ENCODE results near the gene UNG.

Gene UNG

GRCh38 chr12:109092497-109093021 lies 4.8 kb upstream of the UNG start:
- DNase-seq, result peak; percentile 2

DNA sequence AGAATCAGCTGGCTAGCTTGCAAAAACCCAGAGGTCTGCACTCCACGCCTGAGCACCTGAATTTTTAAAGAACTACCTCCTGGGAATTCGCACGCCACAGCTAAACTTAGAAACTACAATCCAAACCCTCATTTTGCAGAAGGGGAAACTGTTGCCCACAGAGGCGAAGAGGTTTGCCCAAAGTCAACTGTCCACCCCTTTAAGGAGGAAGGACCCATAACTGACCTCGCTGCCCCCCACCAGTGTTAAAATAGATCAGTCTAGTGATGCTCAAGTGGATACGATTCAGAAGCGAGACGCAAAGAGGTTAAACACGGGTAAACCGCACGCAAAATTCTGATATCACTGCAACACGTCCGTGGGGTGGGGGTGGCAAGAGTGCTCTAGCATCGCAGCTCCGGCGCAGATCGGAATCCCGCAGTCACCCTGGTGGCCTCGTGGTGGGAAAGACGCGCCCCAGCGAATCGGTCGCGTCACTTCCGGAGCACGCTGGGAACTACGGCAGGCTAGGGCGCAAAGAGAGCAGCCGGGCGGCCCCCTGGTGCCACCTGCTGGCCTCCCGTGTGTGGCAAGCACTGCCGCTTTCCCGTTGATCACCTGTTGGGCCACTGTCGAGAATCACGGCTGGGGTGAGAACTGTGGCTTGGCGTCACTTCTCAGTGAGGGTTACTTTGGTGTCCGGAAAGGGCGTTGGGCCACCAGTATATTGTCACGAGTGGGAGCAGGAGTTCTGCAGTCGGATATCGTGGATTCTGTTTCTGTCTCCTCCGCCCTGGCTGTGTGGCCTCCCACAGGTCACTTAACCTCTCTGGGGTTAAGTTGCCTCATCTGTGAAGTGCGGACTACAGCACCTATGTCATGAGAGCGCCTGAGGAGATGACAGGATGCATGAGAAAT lies 4.1 kb upstream of the UNG start, which contains the start of gene ALKBH2:
Gene ALKBH2 (minus strand): TSS at position 451 of the 897 bp plus-strand sequence. CDS start 686 bp downstream, outside the sequence.
- peak; percentile 77 for DNase-seq

GRCh38 chr12:109097140-109097434 lies 310 bp upstream of the UNG start:
- no peak for DNase-seq

GRCh38 chr12:109098183-109098604 lies 797 bp downstream of the UNG start:
- DNase-seq, result no peak

- DNase-seq, result no peak
Measured at GRCh38 chr12:109098651-109099050, 1.3 kb downstream of the UNG start.

GRCh38 chr12:109099431-109100020 lies 2.1 kb downstream of the UNG start:
- no peak for DNase-seq

DNA sequence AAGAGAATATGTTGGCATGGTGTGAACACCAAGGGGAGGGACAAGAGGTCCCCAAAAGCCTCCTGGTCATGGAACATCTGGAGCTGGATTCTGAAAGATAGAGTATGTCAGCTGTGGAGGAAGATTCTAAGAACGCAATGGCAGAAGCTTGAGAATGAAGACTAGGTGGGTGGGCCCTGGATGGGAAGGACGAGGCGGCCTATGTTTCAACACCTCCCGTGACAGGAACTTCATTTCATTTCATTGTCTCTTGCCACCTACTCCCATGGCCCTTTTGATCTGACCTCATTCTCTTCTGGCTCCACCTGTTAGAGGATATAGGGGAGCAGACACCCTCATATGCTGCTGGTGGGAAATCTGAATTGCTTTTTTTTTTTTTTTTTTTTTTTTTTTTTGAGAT lies 3.3 kb downstream of the UNG start:
- no peak for DNase-seq

- no peak for DNase-seq
Measured at GRCh38 chr12:109102491-109102890, 5.1 kb downstream of the UNG start.

- DNase-seq, result no peak
Measured at GRCh38 chr12:109105176-109105575, 7.8 kb downstream of the UNG start.

DNA sequence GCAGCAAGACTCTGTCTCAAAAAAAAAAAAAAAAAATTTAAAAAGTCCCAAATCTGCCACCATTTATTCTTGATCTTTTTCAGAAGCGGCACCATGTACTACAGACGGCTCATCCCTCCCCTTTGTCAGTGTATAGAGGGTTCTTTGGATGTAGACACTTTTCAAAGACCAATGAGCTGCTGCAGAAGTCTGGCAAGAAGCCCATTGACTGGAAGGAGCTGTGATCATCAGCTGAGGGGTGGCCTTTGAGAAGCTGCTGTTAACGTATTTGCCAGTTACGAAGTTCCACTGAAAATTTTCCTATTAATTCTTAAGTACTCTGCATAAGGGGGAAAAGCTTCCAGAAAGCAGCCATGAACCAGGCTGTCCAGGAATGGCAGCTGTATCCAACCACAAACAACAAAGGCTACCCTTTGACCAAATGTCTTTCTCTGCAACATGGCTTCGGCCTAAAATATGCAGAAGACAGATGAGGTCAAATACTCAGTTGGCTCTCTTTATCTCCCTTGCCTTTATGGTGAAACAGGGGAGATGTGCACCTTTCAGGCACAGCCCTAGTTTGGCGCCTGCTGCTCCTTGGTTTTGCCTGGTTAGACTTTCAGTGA lies 12.5 kb downstream of the UNG start:
- DNase-seq, result no peak

DNA sequence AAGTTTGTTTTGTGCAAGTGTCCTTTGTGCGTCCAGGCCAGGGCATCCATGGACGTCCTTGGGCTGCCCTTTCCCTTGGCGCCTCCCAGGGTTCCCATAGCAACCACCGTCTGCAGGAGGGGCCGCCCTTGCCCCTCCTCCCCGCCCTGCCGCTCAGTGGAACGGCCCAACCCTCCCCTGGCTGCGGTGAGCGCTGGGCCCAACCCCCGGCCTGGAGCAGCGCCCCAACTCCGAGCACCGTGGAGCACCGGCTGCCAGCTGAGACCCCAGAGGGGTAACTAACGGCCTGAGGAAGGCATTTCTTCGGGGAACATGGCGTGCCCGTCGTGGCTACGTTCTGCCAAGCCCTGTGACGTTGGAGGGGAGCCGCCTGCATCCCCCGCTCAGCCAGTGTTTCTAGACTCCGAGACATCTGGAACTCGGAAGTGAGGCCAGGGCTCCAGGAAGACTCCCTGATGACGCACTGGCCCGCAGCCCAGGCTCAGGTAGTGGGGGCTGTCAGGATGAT lies 13.6 kb downstream of the UNG start:
- DNase-seq, result no peak

- no peak for DNase-seq
Measured at GRCh38 chr12:109112720-109113465, 15.5 kb downstream of the UNG start.

DNA sequence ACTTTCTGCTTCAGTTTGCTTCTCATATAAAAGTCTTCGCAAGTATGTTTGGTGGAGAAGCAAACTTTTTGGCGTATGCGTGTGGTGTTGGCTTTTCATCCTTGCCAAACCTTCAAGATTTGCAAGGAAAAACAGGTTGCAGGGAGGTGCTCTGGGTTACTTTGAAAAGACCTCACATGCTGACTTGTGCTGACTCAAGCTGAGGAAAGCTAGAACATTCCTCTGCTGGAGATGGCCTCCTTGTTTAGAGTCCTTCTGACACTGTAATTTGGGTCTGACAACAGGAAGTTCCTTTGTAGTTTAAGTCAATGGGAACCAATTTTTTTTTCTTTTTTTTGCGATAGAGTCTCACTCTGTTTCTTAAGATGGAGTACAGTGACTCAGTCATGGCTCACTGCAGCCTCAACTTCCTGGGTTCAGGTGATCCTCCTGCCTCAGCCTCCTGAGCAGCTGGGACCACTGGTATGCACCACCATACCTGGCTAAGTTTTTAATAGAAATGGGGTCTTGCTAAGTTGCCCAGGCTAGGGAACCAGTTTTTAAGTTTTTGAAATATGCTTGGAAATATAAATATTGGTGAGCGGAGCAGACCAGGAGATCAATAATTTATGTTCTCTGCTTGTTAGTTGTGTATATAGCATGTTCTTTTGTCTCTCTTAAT lies 16.4 kb downstream of the UNG start:
- no peak for DNase-seq

- DNase-seq, result no peak
Measured at GRCh38 chr12:109114644-109115043, 17.2 kb downstream of the UNG start.

DNA sequence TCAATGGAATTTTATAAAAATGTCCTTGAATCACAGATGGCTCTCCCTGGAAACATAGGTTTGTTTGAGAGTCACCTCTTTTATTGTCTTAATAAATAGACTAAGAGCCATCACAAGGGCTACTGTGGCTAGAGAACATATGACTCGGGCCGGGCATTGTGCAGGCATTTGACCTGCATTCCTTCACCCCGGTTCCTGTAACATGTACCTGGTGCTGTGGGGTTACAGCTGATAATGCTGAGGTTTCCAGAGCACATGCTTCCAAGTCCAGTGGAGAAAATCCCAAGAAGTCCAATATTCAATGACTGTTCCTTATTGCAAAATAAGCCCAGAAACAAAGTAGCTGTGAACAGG lies 18.0 kb downstream of the UNG start:
- DNase-seq, result no peak

DNA sequence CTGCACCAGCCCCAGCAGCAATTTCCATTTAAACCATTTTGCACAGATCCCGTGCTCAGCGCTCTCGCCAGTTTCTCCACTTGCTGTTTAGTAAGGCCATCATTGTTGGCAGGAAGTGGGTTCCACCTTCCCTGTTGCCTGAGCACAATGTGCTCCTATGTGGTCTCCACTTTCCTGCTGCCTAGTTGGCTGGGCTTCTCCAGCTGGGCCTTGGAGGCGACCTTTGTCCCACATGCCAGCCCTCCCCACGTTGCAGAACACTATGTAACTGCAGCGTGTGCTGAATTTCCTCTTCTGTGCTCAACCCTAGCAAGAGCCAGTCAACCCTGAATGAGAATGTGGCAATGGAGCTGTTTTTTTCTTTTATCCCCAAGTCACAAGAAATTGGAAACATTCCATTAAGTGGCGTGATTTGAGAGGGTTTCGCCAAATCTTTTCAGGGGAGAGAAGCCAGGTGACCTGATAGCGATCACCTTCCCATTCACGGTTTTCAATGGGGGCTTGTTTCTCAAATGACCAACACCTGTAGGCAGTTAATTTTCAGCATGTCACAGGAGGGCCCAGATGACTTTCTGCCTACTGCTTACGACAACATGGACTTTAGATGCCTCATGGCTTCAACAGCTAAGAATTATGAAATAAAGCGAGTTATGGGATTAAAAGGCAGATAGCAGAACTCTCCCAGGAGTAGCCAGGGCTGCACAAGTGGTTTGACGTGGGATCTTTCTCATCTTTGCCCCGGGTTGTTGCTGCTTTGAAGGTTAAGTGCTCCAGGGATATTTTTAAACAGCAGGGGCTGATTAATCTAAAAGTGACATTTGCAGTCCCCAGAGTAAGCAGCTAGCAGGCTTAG lies 18.6 kb downstream of the UNG start, which contains the start of gene ACACB:
Gene ACACB (plus strand): TSS at position 830 of the 853 bp plus-strand sequence. CDS start 22,819 bp downstream, outside the sequence.
- no peak for DNase-seq

DNA sequence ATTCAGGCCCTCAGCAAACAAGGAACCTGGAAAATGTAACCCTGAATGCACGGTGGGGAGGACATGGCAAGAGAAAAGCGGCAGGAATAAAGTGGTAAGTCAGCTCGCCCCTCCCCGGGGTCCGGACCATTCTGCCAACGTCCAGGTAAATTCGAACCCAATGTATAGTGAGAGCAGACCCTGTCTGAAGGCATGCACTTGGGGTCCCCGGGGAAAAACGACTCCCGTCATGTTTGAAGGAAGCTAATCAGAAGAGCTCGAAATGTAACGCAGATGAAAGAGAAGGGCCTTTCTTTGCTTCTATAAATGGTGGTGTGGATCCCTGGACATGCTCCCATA lies 19.2 kb downstream of the UNG start:
- no peak for DNase-seq

- DNase-seq, result no peak
Measured at GRCh38 chr12:109120095-109120494, 22.7 kb downstream of the UNG start.

DNA sequence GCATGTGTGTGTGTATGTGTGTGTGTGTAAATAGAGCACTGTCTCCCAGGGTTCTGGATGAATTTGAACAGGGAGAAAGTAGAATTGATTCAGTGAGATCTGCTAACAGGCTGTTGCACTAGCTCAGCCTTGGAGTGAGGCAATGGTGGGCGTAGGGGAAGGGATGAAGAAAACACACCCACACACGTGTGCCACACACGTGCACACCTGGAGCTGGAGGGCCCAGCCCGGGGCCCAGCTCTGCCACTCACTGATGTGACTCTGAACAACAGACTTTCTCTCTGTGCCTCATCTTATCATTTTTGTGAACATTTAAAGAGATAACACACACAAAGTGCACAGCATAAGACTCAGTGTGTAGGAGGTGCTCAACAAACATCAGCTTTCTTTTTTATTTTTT lies 23.2 kb downstream of the UNG start:
- no peak for DNase-seq

- DNase-seq, result no peak
Measured at GRCh38 chr12:109121346-109121880, 24.0 kb downstream of the UNG start.

Data from NCI-H446 treated with DMSO at 0.1 percent for 48 hours (cell line).